Measurements from ENCODE around the gene MEF2A.
"Not testable (repeated sequence)": the region's sequence is repeated elsewhere in the genome, so short reads cannot be mapped to it uniquely, and the experiment has no call there.

Gene MEF2A

GRCh38 chr15:99565299-99566156, at the start of gene MEF2A:
Gene MEF2A, plus strand, starts transcription at chr15:99565984. Its CDS starts 67,136 bp downstream, at chr15:99633120.
- no peaks in the 10 kb centered on the region for H3K36me3 ChIP-seq (ENCODE audit: control insufficient read depth, insufficient read depth, low read length)
- peaks cover 13% of the 10 kb centered on the region for H3K4me1 ChIP-seq (ENCODE audit: control insufficient read depth, insufficient read depth, low read length)
- no peaks in the 10 kb centered on the region for H3K27me3 ChIP-seq (ENCODE audit: control insufficient read depth, insufficient read depth, low read length)
- peak within 1 kb of the TSS; percentile 99 for H3K9ac ChIP-seq (ENCODE audit: low read length)
- H3K4me3 ChIP-seq (ENCODE audit: low read length): peak within 1 kb of the TSS; percentile 99
- H3K9me3 ChIP-seq (ENCODE audit: control insufficient read depth, low read length): no peaks in the 10 kb centered on the region

- no peak overlapping the region for H3K9ac ChIP-seq (ENCODE audit: low read length)
- no peaks in the 10 kb centered on the region for H3K4me1 ChIP-seq (ENCODE audit: control insufficient read depth, insufficient read depth, low read length)
- H3K4me3 ChIP-seq (ENCODE audit: low read length): no peak overlapping the region
These were observed 47.6 kb upstream of the MEF2A start for GRCh38 chr15:99518191-99518590.

GRCh38 chr15:99519366-99519765, 46.4 kb upstream of the MEF2A start:
- not testable (repeated sequence) for H3K4me3 ChIP-seq (ENCODE audit: low read length); H3K4me1 ChIP-seq (ENCODE audit: control insufficient read depth, insufficient read depth, low read length); H3K9ac ChIP-seq (ENCODE audit: low read length); H3K36me3 ChIP-seq (ENCODE audit: control insufficient read depth, insufficient read depth, low read length); H3K27me3 ChIP-seq (ENCODE audit: control insufficient read depth, insufficient read depth, low read length); H3K9me3 ChIP-seq (ENCODE audit: control insufficient read depth, low read length)

More at GRCh38 chr15:99518191-99518590, 47.6 kb upstream of the MEF2A start:
- Histone ChIP-seq H3K36me3 (ENCODE audit: control insufficient read depth, insufficient read depth, low read length) (no peaks in the 10 kb centered on the region), H3K27me3 (ENCODE audit: control insufficient read depth, insufficient read depth, low read length) (no peaks in the 10 kb centered on the region), H3K9me3 (ENCODE audit: control insufficient read depth, low read length) (no peaks in the 10 kb centered on the region)

- no peak overlapping the region for H3K4me3 ChIP-seq (ENCODE audit: low read length)
- no peaks in the 10 kb centered on the region for H3K9me3 ChIP-seq (ENCODE audit: control insufficient read depth, low read length)
- no peaks in the 10 kb centered on the region for H3K36me3 ChIP-seq (ENCODE audit: control insufficient read depth, insufficient read depth, low read length)
- H3K9ac ChIP-seq (ENCODE audit: low read length): no peak overlapping the region
- H3K27me3 ChIP-seq (ENCODE audit: control insufficient read depth, insufficient read depth, low read length): no peaks in the 10 kb centered on the region
- no peaks in the 10 kb centered on the region for H3K4me1 ChIP-seq (ENCODE audit: control insufficient read depth, insufficient read depth, low read length)
These were observed 43.5 kb upstream of the MEF2A start for GRCh38 chr15:99522288-99522687.

GRCh38 chr15:99526176-99526575, 39.6 kb upstream of the MEF2A start:
- no peaks in the 10 kb centered on the region for H3K4me1 ChIP-seq (ENCODE audit: control insufficient read depth, insufficient read depth, low read length)
- H3K9me3 ChIP-seq (ENCODE audit: control insufficient read depth, low read length): no peaks in the 10 kb centered on the region
- no peaks in the 10 kb centered on the region for H3K36me3 ChIP-seq (ENCODE audit: control insufficient read depth, insufficient read depth, low read length)
- H3K27me3 ChIP-seq (ENCODE audit: control insufficient read depth, insufficient read depth, low read length): no peaks in the 10 kb centered on the region
- no peak overlapping the region for H3K9ac ChIP-seq (ENCODE audit: low read length)
- no peak overlapping the region for H3K4me3 ChIP-seq (ENCODE audit: low read length)

- Histone ChIP-seq H3K4me1 (ENCODE audit: control insufficient read depth, insufficient read depth, low read length) (no peaks in the 10 kb centered on the region), H3K4me3 (ENCODE audit: low read length) (no peak overlapping the region), H3K36me3 (ENCODE audit: control insufficient read depth, insufficient read depth, low read length) (no peaks in the 10 kb centered on the region), H3K9me3 (ENCODE audit: control insufficient read depth, low read length) (no peaks in the 10 kb centered on the region), H3K9ac (ENCODE audit: low read length) (no peak overlapping the region), H3K27me3 (ENCODE audit: control insufficient read depth, insufficient read depth, low read length) (no peaks in the 10 kb centered on the region)
These were observed 39.1 kb upstream of the MEF2A start for GRCh38 chr15:99526671-99527070.

GRCh38 chr15:99536422-99537040, 29.3 kb upstream of the MEF2A start:
- H3K4me1 ChIP-seq (ENCODE audit: control insufficient read depth, insufficient read depth, low read length): no peaks in the 10 kb centered on the region
- H3K27me3 ChIP-seq (ENCODE audit: control insufficient read depth, insufficient read depth, low read length): no peaks in the 10 kb centered on the region
- H3K4me3 ChIP-seq (ENCODE audit: low read length): no peak overlapping the region
- H3K36me3 ChIP-seq (ENCODE audit: control insufficient read depth, insufficient read depth, low read length): no peaks in the 10 kb centered on the region
- H3K9me3 ChIP-seq (ENCODE audit: control insufficient read depth, low read length): no peaks in the 10 kb centered on the region
- no peak overlapping the region for H3K9ac ChIP-seq (ENCODE audit: low read length)

GRCh38 chr15:99537344-99537743, 28.4 kb upstream of the MEF2A start:
- Histone ChIP-seq H3K4me3 (ENCODE audit: low read length) (no peak overlapping the region), H3K9me3 (ENCODE audit: control insufficient read depth, low read length) (no peaks in the 10 kb centered on the region), H3K9ac (ENCODE audit: low read length) (no peak overlapping the region), H3K27me3 (ENCODE audit: control insufficient read depth, insufficient read depth, low read length) (no peaks in the 10 kb centered on the region), H3K4me1 (ENCODE audit: control insufficient read depth, insufficient read depth, low read length) (no peaks in the 10 kb centered on the region), H3K36me3 (ENCODE audit: control insufficient read depth, insufficient read depth, low read length) (no peaks in the 10 kb centered on the region)

- Histone ChIP-seq H3K27me3 (ENCODE audit: control insufficient read depth, insufficient read depth, low read length) (no peaks in the 10 kb centered on the region), H3K4me3 (ENCODE audit: low read length) (no peak overlapping the region), H3K4me1 (ENCODE audit: control insufficient read depth, insufficient read depth, low read length) (no peaks in the 10 kb centered on the region), H3K9ac (ENCODE audit: low read length) (no peak overlapping the region), H3K36me3 (ENCODE audit: control insufficient read depth, insufficient read depth, low read length) (no peaks in the 10 kb centered on the region), H3K9me3 (ENCODE audit: control insufficient read depth, low read length) (no peaks in the 10 kb centered on the region)
These were observed 27.5 kb upstream of the MEF2A start for GRCh38 chr15:99538261-99538660.

- no peaks in the 10 kb centered on the region for H3K4me1 ChIP-seq (ENCODE audit: control insufficient read depth, insufficient read depth, low read length)
- H3K9ac ChIP-seq (ENCODE audit: low read length): no peak overlapping the region
- no peak overlapping the region for H3K4me3 ChIP-seq (ENCODE audit: low read length)
- no peaks in the 10 kb centered on the region for H3K27me3 ChIP-seq (ENCODE audit: control insufficient read depth, insufficient read depth, low read length)
- no peaks in the 10 kb centered on the region for H3K9me3 ChIP-seq (ENCODE audit: control insufficient read depth, low read length)
- no peaks in the 10 kb centered on the region for H3K36me3 ChIP-seq (ENCODE audit: control insufficient read depth, insufficient read depth, low read length)
These were observed 23.0 kb upstream of the MEF2A start for GRCh38 chr15:99542828-99543227.

GRCh38 chr15:99545605-99546004, 20.2 kb upstream of the MEF2A start:
- H3K36me3 ChIP-seq (ENCODE audit: control insufficient read depth, insufficient read depth, low read length): no peaks in the 10 kb centered on the region
- no peak overlapping the region for H3K9ac ChIP-seq (ENCODE audit: low read length)
- H3K4me3 ChIP-seq (ENCODE audit: low read length): no peak overlapping the region
- no peaks in the 10 kb centered on the region for H3K9me3 ChIP-seq (ENCODE audit: control insufficient read depth, low read length)
- no peaks in the 10 kb centered on the region for H3K4me1 ChIP-seq (ENCODE audit: control insufficient read depth, insufficient read depth, low read length)
- no peaks in the 10 kb centered on the region for H3K27me3 ChIP-seq (ENCODE audit: control insufficient read depth, insufficient read depth, low read length)

- H3K36me3 ChIP-seq (ENCODE audit: control insufficient read depth, insufficient read depth, low read length): no peaks in the 10 kb centered on the region
- H3K9me3 ChIP-seq (ENCODE audit: control insufficient read depth, low read length): no peaks in the 10 kb centered on the region
- no peaks in the 10 kb centered on the region for H3K27me3 ChIP-seq (ENCODE audit: control insufficient read depth, insufficient read depth, low read length)
These were observed 19.2 kb upstream of the MEF2A start for GRCh38 chr15:99546441-99547100.

More at GRCh38 chr15:99546441-99547100, 19.2 kb upstream of the MEF2A start:
- H3K4me3 ChIP-seq (ENCODE audit: low read length): no peak overlapping the region
- no peaks in the 10 kb centered on the region for H3K4me1 ChIP-seq (ENCODE audit: control insufficient read depth, insufficient read depth, low read length)
- H3K9ac ChIP-seq (ENCODE audit: low read length): no peak overlapping the region
